GM21526 (cell line): ENCODE measurements around the gene DGKA.
"Not testable (repeated sequence)": the region's sequence is repeated elsewhere in the genome, so short reads cannot be mapped to it uniquely, and the experiment has no call there.

ENCODE experiments used
- ATAC-seq: cut with Tn5 transposase; IDR thresholded peaks from one replicate; pipeline ENCODE4 v1.9.1; 2021; ENCODE audit warnings: moderate library complexity; ENCODE audit not compliant: unreplicated experiment, low FRiP score

The DGKA gene

GRCh38 chr12:55930771-55931316 lies at the start of gene DGKA:
DGKA (plus strand) TSS chr12:55931162; CDS start chr12:55936504, 5,342 bp downstream.
- no peak for ATAC-seq

- ATAC-seq: no peak
Measured at GRCh38 chr12:55885113-55885512, 45.8 kb upstream of the DGKA start.

GRCh38 chr12:55891310-55891709 lies 39.7 kb upstream of the DGKA start:
- ATAC-seq: no peak

DNA sequence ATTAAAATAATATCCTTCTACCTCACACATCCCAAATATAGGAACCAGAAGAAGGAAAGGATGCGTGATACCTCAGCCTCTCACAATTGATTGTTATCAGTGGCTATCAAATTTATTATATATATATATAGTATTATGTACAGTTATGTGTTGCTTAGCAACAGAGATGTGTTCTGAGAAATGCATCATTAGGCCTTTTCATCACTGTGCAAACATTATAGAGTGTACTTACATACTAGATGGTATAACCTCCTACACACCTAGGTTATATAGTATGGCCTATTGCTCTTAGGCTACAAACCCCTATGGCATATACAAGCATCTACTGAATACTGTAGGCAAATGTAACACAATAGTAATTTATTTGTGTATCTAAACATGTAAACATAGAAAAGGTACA lies 37.2 kb upstream of the DGKA start:
- ATAC-seq: no peak

- ATAC-seq: no peak
Measured at GRCh38 chr12:55899082-55899481, 31.9 kb upstream of the DGKA start.

GRCh38 chr12:55901881-55902490 lies 29.0 kb upstream of the DGKA start:
- ATAC-seq: no peak

GRCh38 chr12:55906056-55906455 lies 24.9 kb upstream of the DGKA start:
- ATAC-seq: no peak

DNA sequence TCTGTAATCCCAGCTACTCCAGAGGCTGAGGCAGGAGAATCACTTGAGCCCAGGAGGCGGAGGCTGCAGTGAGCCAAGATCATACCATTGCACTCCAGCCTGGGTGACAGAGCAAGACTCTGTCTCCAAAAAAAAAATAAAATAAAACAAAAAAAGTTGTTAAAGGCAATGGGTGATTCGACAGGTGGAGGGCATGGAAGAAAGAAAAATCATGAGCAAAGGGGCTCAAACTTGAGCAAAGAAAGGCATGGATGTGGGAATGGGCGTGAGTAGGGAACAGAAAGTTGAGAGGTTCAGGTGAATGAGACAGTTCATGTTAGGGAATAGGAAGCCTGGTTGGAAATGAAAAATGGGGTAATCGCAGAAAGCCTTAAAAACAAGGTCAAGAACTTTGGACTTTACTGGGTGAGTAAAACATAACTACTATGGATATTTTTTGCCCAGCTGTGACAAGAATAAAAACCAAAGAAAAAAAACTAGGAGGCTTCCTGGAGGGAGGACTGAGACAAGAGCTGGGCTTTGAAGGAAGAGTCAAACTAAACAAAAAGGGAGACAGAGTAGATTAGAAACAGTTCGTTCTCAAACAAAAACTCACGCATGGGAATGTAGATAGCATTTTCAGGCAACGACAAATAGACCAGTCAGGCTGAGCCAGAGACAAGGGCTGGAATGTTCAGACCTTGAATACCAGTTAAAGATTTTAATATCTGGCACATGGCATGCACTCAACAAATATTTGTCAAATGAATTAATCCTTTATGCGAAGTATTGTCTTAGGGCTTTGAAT lies 22.0 kb upstream of the DGKA start:
- ATAC-seq: no peak

- no peak for ATAC-seq
Measured at GRCh38 chr12:55909513-55909884, 21.5 kb upstream of the DGKA start.

- no peak for ATAC-seq
Measured at GRCh38 chr12:55912908-55913307, 18.1 kb upstream of the DGKA start.

DNA sequence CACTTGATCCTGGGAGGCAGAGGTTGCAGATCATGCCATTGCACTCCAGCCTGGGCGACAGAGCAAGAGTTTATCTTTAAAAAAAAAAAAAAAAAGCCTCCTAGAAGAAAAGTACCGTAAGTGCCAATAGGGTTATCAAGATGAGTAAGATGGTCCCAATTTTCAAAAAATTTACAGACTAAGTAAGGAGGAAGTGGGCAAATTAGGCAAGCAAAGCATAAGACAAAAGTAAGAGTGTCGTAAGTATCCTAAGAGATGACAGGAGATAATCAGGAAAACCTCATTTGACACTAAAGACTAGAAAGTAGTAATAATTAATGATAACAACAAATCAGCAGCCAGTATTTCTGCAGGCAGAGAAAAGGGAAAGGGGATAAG lies 15.5 kb upstream of the DGKA start:
- no peak for ATAC-seq

DNA sequence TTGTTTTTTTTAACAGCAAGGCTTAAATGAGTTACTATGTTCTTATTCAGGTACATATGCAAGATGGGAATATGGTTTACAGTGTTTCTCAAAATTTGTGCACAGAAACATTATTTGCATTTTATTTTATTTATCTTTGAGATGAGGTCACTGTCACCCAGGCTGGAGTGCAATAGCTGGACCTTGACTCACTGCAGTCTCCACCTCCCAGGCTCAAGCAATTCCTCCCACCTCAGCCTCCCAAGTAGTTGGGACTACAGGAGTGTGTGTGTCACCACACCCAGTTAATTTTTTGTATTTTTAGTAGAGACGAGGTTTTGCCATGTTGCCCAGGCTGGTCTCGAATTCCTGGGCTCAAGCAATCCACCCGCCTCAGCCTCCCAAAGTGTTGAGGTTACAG lies 11.9 kb upstream of the DGKA start:
- not testable (repeated sequence) for ATAC-seq

GRCh38 chr12:55922126-55922525 lies 8.8 kb upstream of the DGKA start:
- no peak for ATAC-seq

GRCh38 chr12:55923648-55924047 lies 7.3 kb upstream of the DGKA start:
- ATAC-seq: not testable (repeated sequence)

- ATAC-seq: no peak
Measured at GRCh38 chr12:55925371-55925770, 5.6 kb upstream of the DGKA start.

GRCh38 chr12:55925870-55926737 lies 4.9 kb upstream of the DGKA start:
- ATAC-seq: no peak

DNA sequence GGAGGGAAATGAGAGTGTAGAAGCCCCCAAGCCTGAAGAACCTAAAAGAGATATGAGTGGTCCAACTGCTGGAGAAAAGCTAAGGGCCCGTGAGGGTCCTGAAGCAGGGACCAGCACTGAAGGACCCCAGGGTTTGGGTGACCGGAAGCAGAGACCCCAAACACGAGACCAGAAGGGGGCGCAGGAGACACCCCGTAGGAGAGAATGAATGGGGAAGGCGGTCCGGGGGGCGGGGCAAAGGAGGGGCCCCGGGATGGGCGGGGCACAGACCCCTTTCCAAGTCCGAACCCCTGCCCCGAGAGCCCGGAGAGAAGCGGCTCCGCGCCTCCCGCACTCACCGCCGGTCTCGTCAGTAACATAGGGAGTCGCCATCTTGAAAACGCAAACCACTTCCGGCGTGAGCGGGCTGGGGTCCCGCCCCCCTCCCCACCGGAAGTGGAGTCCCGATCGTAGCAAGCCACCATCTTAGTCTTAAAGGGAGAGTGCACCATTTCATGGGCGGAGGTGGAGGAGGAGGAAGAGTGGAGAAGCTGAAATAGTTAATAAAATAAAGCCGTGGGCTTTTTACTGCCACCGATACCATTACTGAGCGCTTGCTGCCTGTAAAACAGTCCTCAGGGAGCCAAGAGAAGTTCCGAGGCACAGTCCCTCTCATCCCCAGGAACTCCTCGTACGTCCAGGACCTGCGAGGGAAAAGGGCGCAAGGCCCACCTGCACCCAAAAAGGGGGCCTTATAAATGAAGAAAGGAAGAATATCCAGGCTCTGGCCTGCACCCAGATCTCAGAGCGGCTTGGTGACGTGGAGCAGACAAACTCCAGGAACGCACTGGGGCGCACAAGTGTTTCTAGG lies 4.0 kb upstream of the DGKA start:
- ATAC-seq: peak; percentile 43

GRCh38 chr12:55927588-55928502 lies 3.1 kb upstream of the DGKA start, which contains the start of gene PYM1:
PYM1 (minus strand) TSS chr12:55927894; CDS start chr12:55927761, 133 bp downstream.
- ATAC-seq: peak; percentile 40

DNA sequence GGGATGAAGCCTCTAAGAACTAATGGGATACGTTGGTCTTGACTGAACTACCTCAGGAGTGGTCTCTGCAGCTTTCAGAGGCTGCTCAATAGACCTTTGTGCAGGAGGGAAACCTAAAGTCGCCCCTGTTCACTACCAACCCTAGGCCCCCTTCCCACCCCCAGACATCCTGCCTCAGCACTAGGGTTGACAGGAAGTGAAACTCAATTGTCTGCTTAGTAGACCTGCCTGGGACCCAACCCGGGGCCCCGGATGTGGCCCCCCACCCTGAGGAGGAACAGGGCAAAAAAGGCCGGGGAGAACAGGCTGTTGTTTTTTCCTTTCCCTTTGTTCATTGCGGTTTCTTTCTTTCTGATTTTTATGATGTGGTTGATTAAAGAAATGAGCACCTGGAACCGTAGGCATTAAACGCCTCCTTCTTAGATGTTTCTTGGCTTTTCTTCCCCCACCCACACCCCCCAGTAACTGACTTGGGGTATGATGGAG lies 1.6 kb upstream of the DGKA start:
- peak; percentile 35 for ATAC-seq
